ENCODE results near the gene ATP6V1E1. TPM values are rescaled to one million over a fixed set of nuclear protein-coding genes. Genes with fewer than 3 reads are reported as not detected.

ATP6V1E1 gene
- total and polyA plus RNA-seq, 9 of the 15 experiments (the other 6 are each of a cell fraction or from before 2014, with no cell fraction given) = 122 to 249 (median 179) TPM

DNA sequence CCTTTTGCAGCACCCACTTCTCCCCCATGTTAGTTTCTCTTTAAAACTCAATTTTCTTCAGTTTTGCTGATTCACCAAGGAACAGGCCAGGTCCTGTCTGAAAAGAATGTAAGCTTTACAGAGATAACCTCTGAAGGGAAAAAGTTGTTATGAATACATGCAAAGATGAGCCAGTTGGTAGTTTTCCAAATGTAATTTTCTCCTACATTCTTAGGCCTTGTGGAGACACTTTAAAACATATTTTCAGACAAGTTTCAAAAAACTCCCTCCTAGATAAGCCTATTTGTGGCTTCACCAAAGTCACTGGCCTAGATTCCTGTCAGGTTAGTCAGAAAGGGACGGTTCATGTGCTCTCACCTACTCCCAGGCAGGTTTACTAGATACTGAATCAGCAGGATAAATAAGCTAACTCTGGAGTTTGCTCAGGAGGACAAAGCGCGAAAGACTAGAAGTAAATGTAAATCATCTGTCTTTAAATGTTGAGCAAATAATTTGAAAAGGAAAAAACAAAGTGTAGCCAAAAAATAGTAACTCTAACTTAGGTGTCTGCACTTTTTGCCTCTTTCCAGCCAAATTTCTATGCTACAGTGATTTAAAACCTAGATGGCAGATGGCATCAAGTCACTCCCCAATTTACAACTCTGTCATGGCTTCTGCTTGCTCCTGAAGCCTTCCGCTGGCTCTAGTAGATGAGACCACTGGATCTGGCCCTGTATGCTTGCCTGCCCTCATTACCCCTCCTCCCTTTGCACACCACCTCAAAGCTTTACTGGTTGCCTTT, 4.9 kb upstream of the ATP6V1E1 start (continued):
- TF ChIP-seq DMBX1 (CRISPR knock-in tag; IDR thresholded peaks at IDR 0.05; ENCODE audit: borderline replicate concordance) (0 out of 2 replicates have a peak, but pooled peaks have one; percentile 20), NFIC (IDR thresholded peaks at IDR 0.05) (peak; percentile 83), NR4A1 (CRISPR knock-in tag; IDR thresholded peaks at IDR 0.05) (no peak), NR4A1 (tag; IDR thresholded peaks at IDR 0.05) (peak; percentile 54; the same call in 1 of the 2 replicates), FOSL1 (tag; conservative IDR thresholded peaks at IDR 0.05) (peak; percentile 87), ZNF134 (CRISPR knock-in tag; conservative IDR thresholded peaks at IDR 0.05) (no peak), PTBP1 (IDR thresholded peaks at IDR 0.05; ENCODE audit: low read depth, low read length) (no peak), ARNT (IDR thresholded peaks at IDR 0.05) (peak; percentile 11 to 80; a peak in 1 of 4 replicates), BRF1 (IDR thresholded peaks at IDR 0.05; ENCODE audit: borderline replicate concordance, extremely low read depth, insufficient read length) (no peak), E2F3 (CRISPR knock-in tag; IDR thresholded peaks at IDR 0.05) (no peak), PHTF2 (CRISPR knock-in tag; IDR thresholded peaks at IDR 0.05) (no peak), ETV5 (CRISPR knock-in tag; IDR thresholded peaks at IDR 0.05; ENCODE audit: low read depth) (no peak), DDX20 (tag; IDR thresholded peaks at IDR 0.05; ENCODE audit: low read depth) (peak; percentile 32; the same call in 1 of the 2 replicates), CTBP1 (IDR thresholded peaks at IDR 0.05; ENCODE audit: borderline replicate concordance) (0 out of 2 replicates have a peak, but pooled peaks have one; percentile 27), ZNF584 (CRISPR knock-in tag; IDR thresholded peaks at IDR 0.05; ENCODE audit: low read depth) (peak; percentile 44; the same call in 1 of the 2 replicates), MAZ (CRISPR knock-in tag; conservative IDR thresholded peaks at IDR 0.05 in 1 of 2, IDR thresholded peaks at IDR 0.05 in 1 of 2) (0 out of 4 replicates have a peak, but pooled peaks of 1 of the 2 experiments have one; percentile 32), TFAM (CRISPR knock-in tag; conservative IDR thresholded peaks at IDR 0.05) (no peak), KAT8 (IDR thresholded peaks at IDR 0.05; ENCODE audit: low read depth) (peak; percentile 14; the same call in 1 of the 2 replicates), E2F4 (CRISPR knock-in tag; IDR thresholded peaks at IDR 0.05; ENCODE audit: low read depth) (no peak), CCNT2 (IDR thresholded peaks at IDR 0.05; ENCODE audit: borderline replicate concordance, extremely low read depth, insufficient read length, low read depth, low read length) (peak; percentile 8), ZNF311 (CRISPR knock-in tag; IDR thresholded peaks at IDR 0.05) (0 out of 2 replicates have a peak, but pooled peaks have one; percentile 45)
- TF ChIP-seq, protein P1, sequence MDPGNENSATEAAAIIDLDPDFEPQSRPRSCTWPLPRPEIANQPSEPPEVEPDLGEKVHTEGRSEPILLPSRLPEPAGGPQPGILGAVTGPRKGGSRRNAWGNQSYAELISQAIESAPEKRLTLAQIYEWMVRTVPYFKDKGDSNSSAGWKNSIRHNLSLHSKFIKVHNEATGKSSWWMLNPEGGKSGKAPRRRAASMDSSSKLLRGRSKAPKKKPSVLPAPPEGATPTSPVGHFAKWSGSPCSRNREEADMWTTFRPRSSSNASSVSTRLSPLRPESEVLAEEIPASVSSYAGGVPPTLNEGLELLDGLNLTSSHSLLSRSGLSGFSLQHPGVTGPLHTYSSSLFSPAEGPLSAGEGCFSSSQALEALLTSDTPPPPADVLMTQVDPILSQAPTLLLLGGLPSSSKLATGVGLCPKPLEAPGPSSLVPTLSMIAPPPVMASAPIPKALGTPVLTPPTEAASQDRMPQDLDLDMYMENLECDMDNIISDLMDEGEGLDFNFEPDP (CRISPR knock-in tag; IDR thresholded peaks at IDR 0.05) = no peak
- TF ChIP-seq, protein P2, sequence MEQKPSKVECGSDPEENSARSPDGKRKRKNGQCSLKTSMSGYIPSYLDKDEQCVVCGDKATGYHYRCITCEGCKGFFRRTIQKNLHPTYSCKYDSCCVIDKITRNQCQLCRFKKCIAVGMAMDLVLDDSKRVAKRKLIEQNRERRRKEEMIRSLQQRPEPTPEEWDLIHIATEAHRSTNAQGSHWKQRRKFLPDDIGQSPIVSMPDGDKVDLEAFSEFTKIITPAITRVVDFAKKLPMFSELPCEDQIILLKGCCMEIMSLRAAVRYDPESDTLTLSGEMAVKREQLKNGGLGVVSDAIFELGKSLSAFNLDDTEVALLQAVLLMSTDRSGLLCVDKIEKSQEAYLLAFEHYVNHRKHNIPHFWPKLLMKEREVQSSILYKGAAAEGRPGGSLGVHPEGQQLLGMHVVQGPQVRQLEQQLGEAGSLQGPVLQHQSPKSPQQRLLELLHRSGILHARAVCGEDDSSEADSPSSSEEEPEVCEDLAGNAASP (IDR thresholded peaks at IDR 0.05) = no peak
- TF ChIP-seq, protein P3, sequence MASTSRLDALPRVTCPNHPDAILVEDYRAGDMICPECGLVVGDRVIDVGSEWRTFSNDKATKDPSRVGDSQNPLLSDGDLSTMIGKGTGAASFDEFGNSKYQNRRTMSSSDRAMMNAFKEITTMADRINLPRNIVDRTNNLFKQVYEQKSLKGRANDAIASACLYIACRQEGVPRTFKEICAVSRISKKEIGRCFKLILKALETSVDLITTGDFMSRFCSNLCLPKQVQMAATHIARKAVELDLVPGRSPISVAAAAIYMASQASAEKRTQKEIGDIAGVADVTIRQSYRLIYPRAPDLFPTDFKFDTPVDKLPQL (IDR thresholded peaks at IDR 0.05; ENCODE audit: extremely low read depth, insufficient read length) = no peak
